ENCODE results near the gene LRRN3. TPM values are rescaled to one million over a fixed set of nuclear protein-coding genes. Genes with fewer than 3 reads are reported as not detected.

LRRN3 gene
- total RNA-seq, 4 donors from 2014 or later, result 0.39 to 1.3 (median 0.61) TPM

GRCh38 chr7:111138193-111138569 lies 47.3 kb downstream of the LRRN3 start:
- Histone ChIP-seq H3K9me3 (no peaks in the 10 kb centered on the region), H3K36me3 (no peaks in the 10 kb centered on the region), H3K4me1 (peaks cover 0 to 13% (median 4%) of the 10 kb centered on the region in 4 donors), H3K27ac (replicated peaks in 1 of 4) (peak overlapping the region in 1 of 4 donors; percentile 17), H3K27me3 (no peaks in the 10 kb centered on the region), H3K4me3 (no peak overlapping the region)
- no peak for DNase-seq (ENCODE audit: extremely low spot score)
- intact Hi-C loops (cut with DNase I), result no loop called here
- WGBS, result 53% methylated on average over 2 of the region's 2 CpGs
- TF ChIP-seq, protein P1, sequence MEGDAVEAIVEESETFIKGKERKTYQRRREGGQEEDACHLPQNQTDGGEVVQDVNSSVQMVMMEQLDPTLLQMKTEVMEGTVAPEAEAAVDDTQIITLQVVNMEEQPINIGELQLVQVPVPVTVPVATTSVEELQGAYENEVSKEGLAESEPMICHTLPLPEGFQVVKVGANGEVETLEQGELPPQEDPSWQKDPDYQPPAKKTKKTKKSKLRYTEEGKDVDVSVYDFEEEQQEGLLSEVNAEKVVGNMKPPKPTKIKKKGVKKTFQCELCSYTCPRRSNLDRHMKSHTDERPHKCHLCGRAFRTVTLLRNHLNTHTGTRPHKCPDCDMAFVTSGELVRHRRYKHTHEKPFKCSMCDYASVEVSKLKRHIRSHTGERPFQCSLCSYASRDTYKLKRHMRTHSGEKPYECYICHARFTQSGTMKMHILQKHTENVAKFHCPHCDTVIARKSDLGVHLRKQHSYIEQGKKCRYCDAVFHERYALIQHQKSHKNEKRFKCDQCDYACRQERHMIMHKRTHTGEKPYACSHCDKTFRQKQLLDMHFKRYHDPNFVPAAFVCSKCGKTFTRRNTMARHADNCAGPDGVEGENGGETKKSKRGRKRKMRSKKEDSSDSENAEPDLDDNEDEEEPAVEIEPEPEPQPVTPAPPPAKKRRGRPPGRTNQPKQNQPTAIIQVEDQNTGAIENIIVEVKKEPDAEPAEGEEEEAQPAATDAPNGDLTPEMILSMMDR (IDR thresholded peaks at IDR 0.05), result no peak
- TF ChIP-seq POLR2AphosphoS5 (IDR thresholded peaks at IDR 0.05), result no peak
- TF ChIP-seq POLR2A (IDR thresholded peaks at IDR 0.05; ENCODE audit: low read depth), result no peak
- TF ChIP-seq EP300 (IDR thresholded peaks at IDR 0.05), result no peak

DNA sequence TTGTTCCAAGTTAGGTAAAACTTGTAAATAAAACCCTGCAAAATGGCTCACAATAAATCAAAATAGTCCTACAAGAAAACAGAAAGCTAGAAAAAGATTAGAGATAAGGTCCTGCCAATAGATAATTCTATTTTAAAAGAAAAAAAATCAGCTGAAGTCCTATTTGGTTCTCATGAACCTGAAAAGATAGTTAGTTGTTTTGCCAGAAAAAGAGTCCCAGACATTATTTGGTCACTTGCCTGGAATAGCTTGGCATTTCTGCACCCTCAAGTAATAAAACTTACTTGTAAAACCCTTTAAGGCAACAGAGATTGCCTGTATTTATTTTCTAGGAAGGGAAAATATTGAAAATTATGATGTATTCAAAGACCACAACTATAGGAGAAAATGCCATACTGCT lies 47.7 kb downstream of the LRRN3 start:
- DNase-seq (ENCODE audit: extremely low spot score), result no peak
- intact Hi-C loops (cut with DNase I), result no loop called here
- H3K9me3 ChIP-seq, result no peaks in the 10 kb centered on the region
- no peaks in the 10 kb centered on the region for H3K36me3 ChIP-seq
- H3K27ac ChIP-seq (replicated peaks in 1 of 4), result no peak overlapping the region
- TF ChIP-seq, protein P1 (IDR thresholded peaks at IDR 0.05), result no peak
- TF ChIP-seq POLR2A (IDR thresholded peaks at IDR 0.05; ENCODE audit: low read depth), result no peak
- no peak for TF ChIP-seq EP300 (IDR thresholded peaks at IDR 0.05)
- TF ChIP-seq POLR2AphosphoS5 (IDR thresholded peaks at IDR 0.05), result no peak
- H3K27me3 ChIP-seq, result no peaks in the 10 kb centered on the region
- peaks cover 0 to 13% (median 5%) of the 10 kb centered on the region in 4 donors for H3K4me1 ChIP-seq
- H3K4me3 ChIP-seq, result no peak overlapping the region

- no peaks in the 10 kb centered on the region for H3K9me3 ChIP-seq
- no peak for DNase-seq (ENCODE audit: extremely low spot score)
- H3K4me1 ChIP-seq, result peaks cover 0 to 13% (median 7%) of the 10 kb centered on the region in 4 donors
- no peak for TF ChIP-seq EP300 (IDR thresholded peaks at IDR 0.05)
- TF ChIP-seq POLR2AphosphoS5 (IDR thresholded peaks at IDR 0.05), result no peak
- TF ChIP-seq, protein P1 (IDR thresholded peaks at IDR 0.05), result no peak
- no peaks in the 10 kb centered on the region for H3K27me3 ChIP-seq
- 76% methylated on average over 2 of the region's 2 CpGs for WGBS
- no peak overlapping the region for H3K4me3 ChIP-seq
- H3K36me3 ChIP-seq, result no peaks in the 10 kb centered on the region
- no peak overlapping the region for H3K27ac ChIP-seq (replicated peaks in 1 of 4)
- intact Hi-C loops (cut with DNase I), result no loop called here
Measured at GRCh38 chr7:111140091-111140865, 49.4 kb downstream of the LRRN3 start.

GRCh38 chr7:111145472-111145871 lies 54.5 kb downstream of the LRRN3 start:
- Histone ChIP-seq H3K27me3 (no peaks in the 10 kb centered on the region), H3K9me3 (no peaks in the 10 kb centered on the region), H3K36me3 (no peaks in the 10 kb centered on the region), H3K27ac (replicated peaks in 1 of 4) (no peak overlapping the region), H3K4me3 (no peak overlapping the region), H3K4me1 (peaks cover 0 to 5% (median 0%) of the 10 kb centered on the region in 4 donors)
- no peak for DNase-seq (ENCODE audit: extremely low spot score)
- intact Hi-C loops (cut with DNase I), result no loop called here
- TF ChIP-seq, protein P1 (IDR thresholded peaks at IDR 0.05), result no peak
- TF ChIP-seq POLR2AphosphoS5 (IDR thresholded peaks at IDR 0.05), result no peak
- no peak for TF ChIP-seq EP300 (IDR thresholded peaks at IDR 0.05)
- TF ChIP-seq POLR2A (IDR thresholded peaks at IDR 0.05; ENCODE audit: low read depth), result no peak
- 96% methylated on average over 2 of the region's 2 CpGs for WGBS

GRCh38 chr7:111146136-111146535 lies 55.2 kb downstream of the LRRN3 start:
- no peak overlapping the region for H3K4me3 ChIP-seq
- TF ChIP-seq POLR2A (IDR thresholded peaks at IDR 0.05; ENCODE audit: low read depth), result no peak
- TF ChIP-seq, protein P1 (IDR thresholded peaks at IDR 0.05), result no peak
- no peak for TF ChIP-seq EP300 (IDR thresholded peaks at IDR 0.05)
- TF ChIP-seq POLR2AphosphoS5 (IDR thresholded peaks at IDR 0.05), result no peak
- no peaks in the 10 kb centered on the region for H3K36me3 ChIP-seq
- H3K27ac ChIP-seq (replicated peaks in 1 of 4), result no peak overlapping the region
- intact Hi-C loops (cut with DNase I), result no loop called here
- no peak for DNase-seq (ENCODE audit: extremely low spot score)
- H3K27me3 ChIP-seq, result no peaks in the 10 kb centered on the region
- no peaks in the 10 kb centered on the region for H3K9me3 ChIP-seq
- H3K4me1 ChIP-seq, result peaks cover 0 to 5% (median 0%) of the 10 kb centered on the region in 4 donors

All from esophagus muscularis mucosa (tissue), 4 donors.